T1000 (cell line): Measurements from ENCODE around the gene XPO4.
"Not testable (repeated sequence)": the region's sequence is repeated elsewhere in the genome, so short reads cannot be mapped to it uniquely, and the experiment has no call there.

Source experiments
- DNase-seq: peaks from one replicate; lab custom pipeline; 2025; ENCODE audit warnings: mixed read lengths; lab: John Stamatoyannopoulos, UW

Gene XPO4

GRCh38 chr13:20902438-20903163 is at the start of gene XPO4:
TSS of gene XPO4 (minus strand) at chr13:20902746. CDS start at chr13:20902738, 8 bp downstream.
- peak; percentile 82 for DNase-seq

- DNase-seq = not testable (repeated sequence)
Measured at GRCh38 chr13:20948001-20948400, 45.5 kb upstream of the XPO4 start.

GRCh38 chr13:20945952-20946383 is 43.4 kb upstream of the XPO4 start:
- DNase-seq = no peak

GRCh38 chr13:20942938-20943559 is 40.5 kb upstream of the XPO4 start:
- DNase-seq = no peak

GRCh38 chr13:20940511-20940910 is 38.0 kb upstream of the XPO4 start:
- DNase-seq = not testable (repeated sequence)

GRCh38 chr13:20940083-20940482 is 37.5 kb upstream of the XPO4 start:
- no peak for DNase-seq

- DNase-seq = no peak
Measured at GRCh38 chr13:20939662-20940061, 37.1 kb upstream of the XPO4 start.

GRCh38 chr13:20938302-20938701 is 35.8 kb upstream of the XPO4 start:
- no peak for DNase-seq

GRCh38 chr13:20927596-20928257 is 25.2 kb upstream of the XPO4 start:
- DNase-seq = no peak

- not testable (repeated sequence) for DNase-seq
Measured at GRCh38 chr13:20925395-20925790, 22.8 kb upstream of the XPO4 start.

GRCh38 chr13:20924758-20925394 is 22.3 kb upstream of the XPO4 start:
- peak; percentile 33 for DNase-seq

- no peak for DNase-seq
Measured at GRCh38 chr13:20923272-20923671, 20.7 kb upstream of the XPO4 start.

- DNase-seq = no peak
Measured at GRCh38 chr13:20921572-20921971, 19.0 kb upstream of the XPO4 start.

GRCh38 chr13:20915676-20916075 is 13.1 kb upstream of the XPO4 start:
- DNase-seq = not testable (repeated sequence)

- no peak for DNase-seq
Measured at GRCh38 chr13:20911037-20911436, 8.5 kb upstream of the XPO4 start.

GRCh38 chr13:20908714-20909497 is 6.4 kb upstream of the XPO4 start:
- no peak for DNase-seq

- DNase-seq = no peak
Measured at GRCh38 chr13:20904908-20905307, 2.4 kb upstream of the XPO4 start.

GRCh38 chr13:20903164-20903475 is 574 bp upstream of the XPO4 start:
- no peak for DNase-seq

- DNase-seq = no peak
Measured at GRCh38 chr13:20901668-20902437, 693 bp downstream of the XPO4 start.

GRCh38 chr13:20894245-20894644 is 8.3 kb downstream of the XPO4 start:
- no peak for DNase-seq

GRCh38 chr13:20891768-20892167 is 10.8 kb downstream of the XPO4 start:
- no peak for DNase-seq
